Ecto neural progenitor cell (in vitro differentiated cells): Measurements from ENCODE around the gene ZNF334.

Experiments
- DNase-seq: peaks from one replicate; pipeline ENCODE4 v3.0.0-alpha.2; 2018; ENCODE audit warnings: low spot score

ZNF334 gene

DNA sequence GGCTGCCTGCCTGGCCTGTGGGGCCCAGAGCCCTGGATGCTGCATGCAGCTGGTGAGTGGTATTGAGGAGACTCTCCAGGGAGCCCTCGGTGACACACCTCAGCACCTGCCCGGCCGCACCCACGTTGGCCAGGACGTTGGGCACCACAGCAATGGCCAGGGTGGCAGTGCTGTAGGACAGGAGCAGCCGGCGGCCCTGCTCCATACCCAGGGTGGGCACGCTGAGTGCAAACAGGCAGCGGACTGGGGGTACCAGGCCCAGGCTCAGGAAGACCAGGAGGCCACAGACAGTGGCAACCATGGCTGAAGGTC is 32.4 kb upstream of the ZNF334 start:
- no peak for DNase-seq

DNA sequence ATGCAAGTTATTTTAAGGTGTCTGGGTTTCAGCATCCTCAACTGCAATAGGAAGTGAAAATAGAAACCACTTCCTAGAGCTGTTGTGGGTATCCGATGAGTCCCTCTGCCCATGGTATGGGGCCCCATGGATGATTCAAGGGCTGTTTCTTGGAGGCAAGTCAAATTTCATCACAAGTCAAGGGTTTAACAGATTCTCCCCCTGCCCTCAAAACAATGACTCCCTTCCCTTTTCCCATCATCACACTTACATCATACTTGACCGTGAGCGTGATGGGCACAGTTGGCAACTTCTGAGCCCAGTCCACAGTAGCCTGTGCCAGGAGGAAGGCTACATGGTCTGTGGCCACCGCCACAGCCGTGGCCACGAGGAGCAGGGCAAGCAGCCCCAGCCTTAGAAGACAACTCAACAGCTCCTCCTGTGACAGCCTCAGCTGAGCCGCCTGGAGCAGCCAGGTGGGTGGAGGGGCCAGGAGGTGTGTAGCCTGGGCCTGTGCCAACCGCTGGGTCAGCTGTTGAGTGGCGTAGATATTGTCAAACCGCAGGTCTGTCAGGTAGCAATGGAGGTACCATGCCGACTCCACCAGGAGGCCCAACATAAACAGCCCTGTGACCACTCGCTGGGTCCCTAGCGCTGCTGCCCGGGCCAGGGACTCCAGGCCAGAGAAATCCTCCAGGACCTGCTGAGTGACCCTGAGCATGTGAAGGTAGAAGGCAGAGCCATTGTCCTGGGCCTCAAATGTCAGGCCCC is 31.9 kb upstream of the ZNF334 start:
- no peak for DNase-seq

DNA sequence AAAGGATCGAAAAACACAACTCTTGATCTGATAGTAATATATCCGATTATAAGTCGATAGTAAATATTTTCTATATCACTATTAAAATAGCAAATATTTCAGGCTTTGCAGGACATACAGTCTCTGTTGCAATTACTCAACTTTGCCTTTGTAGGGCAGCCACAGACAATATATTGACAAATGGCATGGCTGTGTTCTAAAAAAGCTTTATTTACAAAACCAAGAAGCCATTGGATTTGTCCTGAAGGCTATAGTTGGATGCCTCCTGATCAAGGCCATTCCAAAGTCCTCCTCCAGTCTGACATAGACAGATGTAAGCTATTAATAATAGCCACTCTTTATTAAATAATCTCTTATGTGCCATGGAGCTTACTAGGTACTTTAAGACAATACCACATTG is 31.2 kb upstream of the ZNF334 start:
- no peak for DNase-seq

DNA sequence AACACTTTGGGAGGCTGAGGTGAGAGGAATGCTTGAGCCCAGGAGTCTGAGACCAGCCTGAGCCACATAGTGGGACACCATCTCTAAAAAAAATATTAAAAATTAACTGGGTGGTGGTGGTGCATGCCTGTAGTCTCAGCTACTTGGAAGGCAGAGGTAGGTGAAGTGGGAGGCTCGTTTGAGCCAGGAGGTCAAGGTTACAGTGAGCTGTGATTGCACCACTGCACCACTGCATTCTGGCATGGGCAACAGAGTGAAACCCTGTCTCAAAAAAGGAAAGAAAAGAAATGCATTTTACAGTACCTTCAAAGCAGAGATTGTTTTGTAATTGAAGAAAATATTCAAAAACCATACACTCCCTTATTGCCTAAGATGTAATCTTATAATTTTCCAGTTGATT is 30.6 kb upstream of the ZNF334 start:
- no peak for DNase-seq

DNA sequence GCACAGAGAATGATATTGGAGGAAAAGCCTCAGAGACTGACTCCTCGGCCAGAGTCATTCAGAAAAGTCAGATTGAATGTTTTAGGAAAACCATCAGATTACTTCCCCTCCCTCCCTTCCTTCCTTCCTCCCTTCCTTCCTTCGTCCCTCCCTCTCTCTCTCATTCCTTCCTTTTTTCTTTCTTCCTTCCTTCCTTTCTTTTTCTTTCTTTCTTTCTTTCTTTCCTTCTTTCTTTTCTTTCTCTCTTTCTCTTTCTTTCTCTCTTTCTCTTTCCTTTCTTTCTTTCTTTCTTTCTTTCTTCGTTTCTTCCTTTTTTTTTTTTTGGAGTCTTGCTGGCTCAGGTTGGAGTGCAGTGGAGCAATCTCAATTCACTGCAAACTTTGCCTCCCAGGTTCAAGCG is 29.7 kb upstream of the ZNF334 start:
- DNase-seq, result no peak

DNA sequence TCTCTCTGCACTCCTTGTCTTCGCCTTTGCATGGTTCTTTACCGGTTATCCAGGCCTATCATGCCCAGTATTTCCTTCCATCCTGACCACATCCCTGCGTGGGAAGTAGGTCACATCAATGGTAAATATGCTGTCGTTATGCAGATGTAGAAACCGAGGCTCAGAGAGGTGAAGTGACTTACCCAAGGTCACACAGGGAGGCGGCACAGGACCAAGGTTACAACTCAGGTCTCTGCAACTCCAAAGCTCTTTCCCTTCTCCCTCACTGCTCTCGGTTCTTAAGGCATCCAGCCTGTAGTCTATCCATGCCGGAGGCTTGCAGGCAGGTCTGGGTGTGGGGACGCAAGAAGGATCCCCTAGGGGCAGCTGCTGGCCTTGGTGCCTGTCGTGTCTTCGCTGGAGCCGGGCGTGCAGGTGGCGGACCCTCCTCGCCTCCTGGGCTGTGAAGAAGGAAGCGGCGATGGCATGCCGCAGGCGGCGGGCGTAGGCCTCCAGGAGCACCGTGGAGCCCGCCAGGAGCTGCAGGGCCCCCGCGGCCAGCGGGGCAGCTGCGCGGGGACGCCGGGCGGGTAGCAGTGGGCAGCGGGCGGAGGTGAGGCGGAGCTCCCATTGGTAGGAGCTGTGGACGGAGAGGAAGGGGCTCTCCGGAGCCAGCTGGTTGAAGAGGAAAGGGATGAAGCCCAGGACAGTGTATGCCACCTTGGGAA is 28.0 kb upstream of the ZNF334 start:
- no peak for DNase-seq

DNA sequence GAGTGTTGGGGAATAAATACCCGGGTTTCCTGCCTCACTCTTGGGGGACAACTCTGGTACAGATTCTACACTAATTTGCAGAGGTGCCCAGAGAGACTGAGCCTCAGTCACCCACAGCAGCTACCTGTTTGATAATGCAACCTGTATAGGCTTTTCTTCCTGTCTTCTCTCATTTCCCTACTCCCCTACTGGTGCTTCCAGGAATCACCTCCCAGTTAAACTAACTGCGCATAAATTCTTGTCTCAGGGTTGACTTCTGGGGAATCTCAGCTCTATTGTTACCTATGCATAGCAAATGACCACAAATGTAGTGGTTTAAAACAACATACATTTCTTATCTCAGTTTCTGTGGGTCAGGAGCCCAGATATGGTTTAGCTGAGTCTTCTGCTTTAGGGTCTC is 25.8 kb upstream of the ZNF334 start:
- DNase-seq, result no peak

DNA sequence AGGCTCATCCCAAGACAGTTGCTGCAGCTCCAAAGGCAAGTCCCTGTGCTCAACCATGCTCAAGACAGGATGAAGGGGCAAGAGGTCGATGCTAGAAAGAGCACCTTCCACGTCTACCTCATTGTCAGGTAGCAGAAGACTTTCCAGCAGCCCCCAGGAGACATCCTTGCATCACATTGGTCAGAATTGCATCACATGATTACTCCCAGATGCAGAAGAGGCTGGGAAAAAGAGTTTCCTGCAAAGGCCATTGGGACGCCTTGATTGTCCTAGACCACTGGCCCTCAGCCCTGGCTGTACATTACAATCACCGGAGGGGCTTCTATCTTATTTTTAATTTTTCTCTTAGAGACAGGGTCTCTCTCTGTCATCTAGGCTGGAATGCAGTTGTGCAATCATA is 17.3 kb upstream of the ZNF334 start:
- no peak for DNase-seq

DNA sequence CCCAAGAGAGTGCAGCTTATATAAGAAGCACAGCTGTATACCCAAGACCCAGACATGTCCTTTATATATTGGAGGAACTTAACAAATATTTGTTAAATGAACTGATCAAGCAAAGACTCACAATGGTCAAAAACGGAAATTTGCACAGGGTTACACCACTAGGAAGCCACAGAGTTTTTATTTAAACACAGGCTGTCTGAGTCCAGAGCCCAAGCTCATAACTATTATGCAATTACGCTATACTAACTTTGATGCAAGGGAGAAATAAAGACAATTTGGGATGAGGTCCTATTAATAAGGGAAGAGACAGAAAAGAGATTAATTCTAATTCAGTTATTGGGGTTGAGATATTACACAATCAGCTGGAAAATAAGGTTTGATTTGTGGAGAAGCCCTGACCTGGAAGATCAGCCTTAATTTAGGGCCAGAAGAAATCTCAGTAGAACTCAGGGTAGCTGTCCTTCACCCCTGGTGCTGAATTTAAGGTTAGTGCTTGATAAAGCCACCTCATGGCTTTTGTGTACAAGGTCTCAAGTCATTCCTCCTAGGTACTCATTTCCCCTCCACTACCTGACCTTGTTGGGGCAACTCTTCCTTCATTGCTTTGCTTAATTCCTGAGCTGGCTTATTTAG is 10.5 kb upstream of the ZNF334 start:
- no peak for DNase-seq

DNA sequence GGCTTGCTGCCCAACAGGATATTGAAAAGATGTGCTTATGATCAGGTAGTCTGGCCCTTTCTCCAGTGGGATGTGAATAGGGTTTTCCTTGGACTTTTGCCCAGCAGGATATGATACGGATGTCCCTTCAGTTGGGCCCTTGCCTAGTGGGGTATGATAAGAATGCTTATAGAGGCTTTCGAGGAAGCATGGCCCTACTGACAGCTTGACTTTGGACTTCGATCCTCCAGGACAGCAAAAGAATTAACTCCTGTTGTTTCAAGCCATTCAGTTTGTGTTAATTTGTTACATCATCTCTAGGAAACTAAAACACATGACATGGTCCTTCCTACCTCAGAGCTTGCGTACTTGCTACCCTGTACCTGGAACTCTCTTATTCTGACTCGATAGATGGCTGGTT is 9.7 kb upstream of the ZNF334 start:
- DNase-seq, result no peak

DNA sequence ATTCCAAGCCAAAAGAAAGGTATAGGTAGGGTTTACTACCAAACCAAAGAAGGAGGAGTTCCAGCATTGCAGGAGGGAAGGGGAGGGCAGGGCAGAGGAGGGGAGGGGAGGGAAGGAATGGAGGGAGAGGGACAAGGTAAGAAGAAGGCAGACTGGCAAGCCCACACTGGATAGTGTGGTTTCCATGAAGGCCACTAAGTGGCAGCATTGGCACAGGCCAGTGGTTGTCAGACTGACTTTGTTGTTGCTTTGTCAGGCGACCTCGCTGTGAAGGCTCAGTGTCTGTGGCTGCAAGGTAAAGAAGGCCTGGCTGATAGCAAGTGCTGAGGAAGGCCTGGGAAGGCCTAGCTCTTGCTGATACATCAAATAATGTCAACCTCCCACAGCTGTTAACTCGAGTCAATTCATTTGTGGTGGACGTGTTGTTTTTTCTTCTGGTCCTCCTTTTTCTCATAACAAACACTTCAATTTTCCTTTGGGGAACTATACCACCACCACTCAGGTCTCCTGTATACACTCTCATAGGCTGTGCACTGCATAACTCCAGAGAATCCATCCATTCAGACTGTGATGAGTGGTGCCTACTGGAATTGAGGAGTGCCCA is 7.7 kb upstream of the ZNF334 start:
- peak; percentile 77 for DNase-seq

DNA sequence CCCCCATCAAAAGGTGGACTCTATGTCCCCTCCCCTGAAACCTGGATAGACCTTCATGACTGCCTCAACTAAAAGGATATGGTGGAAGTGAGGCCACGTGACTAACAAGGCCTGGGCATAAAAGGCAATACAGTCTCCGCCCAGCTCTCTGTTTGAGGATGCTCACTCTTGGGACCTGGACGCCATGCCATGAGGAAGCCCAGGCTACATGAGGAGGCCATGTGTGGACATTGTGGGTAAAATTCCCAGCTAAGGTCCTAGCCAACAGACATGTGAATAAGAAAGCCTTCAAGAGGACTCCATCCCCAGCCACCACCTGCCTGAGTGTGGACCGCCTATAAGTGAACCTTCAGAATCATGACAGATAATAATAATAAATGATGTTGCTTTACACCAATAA is 7.2 kb upstream of the ZNF334 start:
- no peak for DNase-seq

DNA sequence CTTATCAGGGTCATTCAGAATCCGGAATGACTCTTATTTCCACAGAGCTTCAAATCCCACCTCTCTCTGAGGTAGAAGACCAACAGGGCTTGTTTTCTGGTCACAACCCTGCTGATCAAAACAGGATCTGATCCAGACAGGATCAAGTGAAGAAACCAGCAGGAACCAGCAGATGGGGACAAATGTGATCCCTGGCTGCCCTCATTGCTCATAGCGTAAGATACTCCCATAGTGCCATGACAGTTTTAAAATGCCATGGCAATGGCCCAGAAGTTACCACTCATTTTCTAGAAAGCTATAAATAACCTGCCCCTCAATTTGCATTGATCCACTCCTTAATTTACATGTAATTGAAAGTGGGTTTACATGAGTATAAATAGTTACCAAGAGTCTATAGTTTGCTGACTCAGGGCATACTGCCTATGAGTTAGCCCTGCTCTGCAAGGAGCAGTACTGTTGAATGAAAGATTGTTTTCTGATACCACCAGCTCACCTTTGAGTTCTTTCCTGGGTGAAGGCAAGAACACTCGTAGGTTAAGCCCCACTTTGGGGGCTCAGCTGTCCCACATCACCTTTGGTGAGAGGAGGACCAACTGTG is 6.2 kb upstream of the ZNF334 start:
- no peak for DNase-seq

DNA sequence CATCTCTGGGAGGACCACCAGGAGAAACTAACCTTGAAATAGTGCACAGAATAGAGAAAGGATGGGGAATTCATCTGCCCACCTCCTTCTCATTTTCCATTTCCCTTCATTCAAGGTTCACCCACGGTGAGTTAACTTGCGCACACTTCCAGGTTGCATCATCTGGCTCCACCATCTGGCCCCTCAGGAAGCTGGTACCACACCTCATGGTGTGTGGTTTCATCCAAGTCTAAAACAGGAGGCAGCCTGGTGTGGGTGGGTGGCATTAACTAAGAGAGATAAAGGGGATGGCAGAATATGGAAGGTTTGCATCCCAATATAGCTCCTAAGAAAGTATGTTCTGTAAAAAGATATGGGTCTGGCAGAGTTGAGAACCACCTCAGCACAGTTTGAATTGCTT is 3.8 kb downstream of the ZNF334 start:
- DNase-seq, result no peak

DNA sequence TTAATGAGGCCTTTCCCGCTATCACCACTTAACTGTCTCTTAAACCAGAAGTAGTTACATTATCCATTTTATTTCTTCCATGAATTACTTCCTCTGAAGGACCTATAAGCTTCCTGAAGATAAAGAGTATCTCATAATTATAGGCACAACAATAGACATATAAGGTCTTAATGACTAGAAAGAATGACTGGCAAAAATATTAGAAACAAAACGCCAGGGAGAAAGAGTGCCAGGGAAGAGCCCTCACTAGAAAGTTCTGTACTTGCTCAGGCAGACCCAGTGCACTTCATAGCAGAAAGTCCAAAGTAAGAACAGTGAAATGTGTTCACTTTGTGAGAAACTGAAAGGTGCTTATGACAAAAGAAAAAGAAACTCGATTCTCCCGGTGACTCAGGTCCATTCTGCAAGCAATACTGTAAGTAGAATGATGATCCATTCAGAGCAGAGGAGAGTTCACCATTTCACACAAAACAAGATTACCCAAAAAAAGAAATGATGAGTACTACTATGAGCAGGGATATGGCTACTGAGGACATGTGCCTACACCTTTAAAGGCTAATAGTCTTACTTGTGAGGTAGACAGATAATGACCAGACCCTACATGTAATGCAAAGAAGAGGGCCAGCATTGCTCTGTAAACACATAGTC is 5.5 kb downstream of the ZNF334 start:
- no peak for DNase-seq

DNA sequence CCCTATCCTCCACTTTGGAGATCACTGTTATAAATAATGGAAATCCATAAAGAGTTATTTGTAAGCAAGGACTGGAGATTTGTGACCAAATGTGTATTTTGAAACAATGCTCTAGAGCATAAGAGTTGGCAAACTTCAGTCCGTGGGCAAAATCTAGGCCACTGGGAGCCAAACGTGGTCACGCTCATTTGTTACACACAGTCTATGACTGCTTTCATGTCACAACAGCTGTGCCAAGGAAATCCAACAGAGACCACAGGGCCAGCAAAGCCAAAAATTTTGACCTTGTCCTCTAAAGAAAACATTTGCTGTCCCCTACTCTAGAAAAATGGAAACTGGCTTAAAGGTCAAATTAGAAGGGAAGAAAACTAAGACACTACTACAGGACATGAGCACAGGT is 7.9 kb downstream of the ZNF334 start:
- DNase-seq, result no peak

DNA sequence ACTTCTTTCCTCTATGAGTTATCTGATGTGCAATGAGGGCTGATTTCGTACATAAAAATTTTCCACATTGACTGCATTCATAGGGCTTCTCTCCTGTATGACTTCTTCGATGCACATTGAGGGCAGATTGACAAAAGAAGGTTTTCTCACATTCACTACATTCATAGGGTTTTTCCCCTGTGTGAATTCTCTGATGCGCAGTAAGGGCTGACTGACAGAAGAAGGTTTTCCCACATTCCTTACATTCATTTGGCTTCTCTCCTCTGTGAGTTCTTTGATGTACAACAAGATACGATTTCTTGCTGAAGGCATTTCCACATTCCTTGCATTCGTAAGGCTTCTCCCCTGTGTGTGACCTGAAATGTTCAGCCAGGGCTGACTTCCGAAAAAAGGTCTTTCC is 11.4 kb downstream of the ZNF334 start:
- no peak for DNase-seq

DNA sequence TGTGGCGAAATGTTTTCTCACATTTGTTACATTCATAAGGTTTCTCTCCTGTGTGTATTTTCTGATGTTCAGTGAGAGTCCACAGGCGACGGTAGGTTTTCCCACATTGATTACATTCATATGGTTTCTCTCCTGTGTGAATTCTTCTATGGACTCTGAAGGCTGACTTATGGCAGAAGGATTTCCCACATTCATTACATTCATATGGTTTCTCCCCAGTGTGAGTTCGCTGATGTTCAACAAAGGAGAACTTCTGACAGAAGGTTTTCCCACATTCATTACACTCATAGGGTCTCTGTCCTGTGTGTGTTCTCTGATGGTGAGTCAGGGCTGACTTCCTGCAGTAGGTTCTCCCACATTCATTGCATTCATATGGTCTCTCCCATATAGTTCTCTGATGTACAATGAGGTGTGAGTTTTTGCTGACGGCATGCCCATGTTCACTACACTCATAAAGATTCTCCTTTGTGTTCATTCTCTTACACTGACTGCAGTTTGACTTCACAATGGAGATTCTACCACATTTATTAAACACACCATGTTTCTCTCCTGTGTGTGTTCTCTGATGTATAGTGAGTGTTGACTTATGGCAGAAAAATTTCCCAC is 11.9 kb downstream of the ZNF334 start:
- no peak for DNase-seq

DNA sequence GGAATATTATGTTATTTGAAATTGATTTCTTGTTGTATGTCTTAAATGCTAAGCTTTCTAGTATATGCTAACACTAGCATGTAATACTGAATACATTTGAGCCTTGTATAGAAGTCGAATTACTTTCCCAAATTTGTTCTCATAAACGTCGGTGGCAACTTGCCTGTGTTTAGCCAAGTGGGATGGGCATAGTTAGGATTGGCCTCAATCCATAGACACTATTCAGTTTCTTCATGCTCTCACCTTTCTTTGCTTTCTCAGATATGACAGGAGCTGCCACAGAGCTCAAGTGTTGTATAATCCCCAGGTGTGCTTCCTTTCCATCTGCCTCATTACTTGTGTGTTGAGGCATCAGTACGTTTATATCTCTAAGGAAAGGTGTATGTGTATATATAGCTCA is 19.3 kb downstream of the ZNF334 start:
- no peak for DNase-seq

DNA sequence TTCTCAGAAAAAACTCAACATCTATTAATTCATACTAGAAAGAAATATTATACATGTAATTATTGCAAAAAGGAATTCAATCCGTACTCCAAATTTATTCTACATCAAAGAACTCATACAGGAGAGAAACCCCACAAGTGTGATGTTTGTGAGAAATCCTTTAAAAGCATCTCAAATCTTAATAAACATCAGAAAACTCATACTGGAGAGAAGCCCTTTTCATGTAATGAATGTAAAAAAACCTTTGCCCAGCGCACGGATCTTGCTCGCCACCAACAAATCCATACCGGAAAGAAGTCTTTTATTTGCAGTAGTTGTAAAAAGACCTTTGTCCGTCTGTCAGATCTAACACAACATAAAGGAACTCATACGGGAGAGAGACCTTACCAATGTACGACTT is 22.0 kb downstream of the ZNF334 start:
- DNase-seq, result no peak

DNA sequence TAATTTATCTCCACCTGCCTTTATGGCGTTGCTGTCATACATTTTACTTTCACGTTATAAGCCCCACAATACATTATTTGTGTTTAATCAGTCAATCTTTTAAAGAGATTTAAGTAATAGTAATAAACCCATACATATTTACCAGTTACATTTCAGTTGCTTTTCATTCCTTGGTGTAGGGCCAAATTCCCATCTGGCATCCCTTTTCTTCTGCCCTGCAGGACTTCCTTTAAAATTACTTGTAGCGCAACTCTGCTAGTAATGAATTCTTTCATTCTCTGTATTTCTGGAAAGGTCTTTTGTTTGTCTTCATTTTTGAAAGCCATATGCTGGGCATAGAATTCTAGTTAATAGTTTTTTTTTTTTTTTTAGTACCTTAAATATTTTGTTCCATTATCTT is 24.9 kb downstream of the ZNF334 start:
- DNase-seq, result no peak

DNA sequence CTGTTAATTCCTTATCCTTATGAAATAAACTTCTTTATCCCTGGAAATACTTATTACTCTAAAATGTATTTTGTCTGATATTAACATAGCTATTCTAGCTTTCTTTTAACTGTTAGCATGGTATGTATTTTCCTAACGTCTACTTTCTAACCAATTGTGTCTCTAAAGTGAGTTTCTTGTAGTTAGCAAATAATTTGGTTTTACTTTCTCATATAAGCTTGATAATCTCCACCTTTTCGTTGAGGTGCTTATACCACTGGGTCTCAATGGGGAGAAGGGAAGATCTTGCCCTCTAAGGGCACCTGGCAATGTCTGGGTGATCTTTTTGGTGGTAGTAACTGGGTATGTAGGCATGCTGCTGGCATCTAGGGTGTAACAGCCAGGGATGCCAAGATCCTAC is 25.7 kb downstream of the ZNF334 start:
- no peak for DNase-seq
